ENCODE results near the gene EFNA2.
"Not testable (repeated sequence)": the region's sequence is repeated elsewhere in the genome, so short reads cannot be mapped to it uniquely, and the experiment has no call there.

EFNA2 gene

DNA sequence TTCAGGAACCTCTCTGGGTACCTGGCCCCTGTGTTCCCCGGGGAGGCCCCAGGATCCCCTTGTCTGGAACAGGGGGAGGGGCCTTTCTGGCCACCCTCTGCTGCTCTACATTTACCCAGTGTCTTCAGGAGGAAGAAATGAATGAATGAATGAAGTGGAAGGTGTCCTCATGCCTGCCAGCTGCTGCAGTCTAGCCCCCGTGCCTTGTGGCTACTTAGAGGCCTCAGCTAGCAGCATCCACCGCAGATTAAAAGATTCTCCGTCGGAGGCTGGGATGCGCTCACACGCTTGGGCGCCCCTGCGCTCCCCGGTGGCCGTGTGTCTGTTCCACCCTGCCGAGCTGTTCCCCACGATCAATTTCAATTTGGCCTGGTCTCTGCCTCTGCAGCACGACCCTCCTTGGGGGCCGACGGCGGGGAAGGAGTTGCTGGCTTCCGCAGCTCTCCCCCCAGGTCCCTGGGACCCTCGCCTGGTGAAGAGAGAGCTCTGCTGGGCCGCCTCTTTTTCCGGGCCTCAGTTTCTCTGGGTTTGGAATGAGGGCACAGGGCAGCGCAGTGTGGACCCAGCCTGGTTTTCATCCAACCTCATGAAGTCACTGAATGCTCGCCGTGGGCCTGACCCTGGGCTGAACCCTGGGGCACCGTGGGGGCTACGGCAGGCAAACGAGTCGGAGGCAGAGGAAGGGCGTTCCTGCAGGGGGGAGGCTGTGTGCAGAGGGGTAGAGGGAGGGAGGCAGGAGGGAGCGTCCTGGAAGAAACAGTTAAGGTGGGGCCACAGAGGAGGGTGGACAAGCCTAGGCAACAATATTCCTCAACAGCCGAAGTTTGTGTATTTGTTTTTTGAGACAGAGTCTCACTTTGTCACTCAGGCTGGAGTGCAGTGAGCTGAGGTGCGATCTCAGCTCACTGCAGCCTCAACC lies 28.3 kb downstream of the EFNA2 start:
- no peak for DNase-seq (ENCODE audit: low spot score)
- TF ChIP-seq, protein P1, sequence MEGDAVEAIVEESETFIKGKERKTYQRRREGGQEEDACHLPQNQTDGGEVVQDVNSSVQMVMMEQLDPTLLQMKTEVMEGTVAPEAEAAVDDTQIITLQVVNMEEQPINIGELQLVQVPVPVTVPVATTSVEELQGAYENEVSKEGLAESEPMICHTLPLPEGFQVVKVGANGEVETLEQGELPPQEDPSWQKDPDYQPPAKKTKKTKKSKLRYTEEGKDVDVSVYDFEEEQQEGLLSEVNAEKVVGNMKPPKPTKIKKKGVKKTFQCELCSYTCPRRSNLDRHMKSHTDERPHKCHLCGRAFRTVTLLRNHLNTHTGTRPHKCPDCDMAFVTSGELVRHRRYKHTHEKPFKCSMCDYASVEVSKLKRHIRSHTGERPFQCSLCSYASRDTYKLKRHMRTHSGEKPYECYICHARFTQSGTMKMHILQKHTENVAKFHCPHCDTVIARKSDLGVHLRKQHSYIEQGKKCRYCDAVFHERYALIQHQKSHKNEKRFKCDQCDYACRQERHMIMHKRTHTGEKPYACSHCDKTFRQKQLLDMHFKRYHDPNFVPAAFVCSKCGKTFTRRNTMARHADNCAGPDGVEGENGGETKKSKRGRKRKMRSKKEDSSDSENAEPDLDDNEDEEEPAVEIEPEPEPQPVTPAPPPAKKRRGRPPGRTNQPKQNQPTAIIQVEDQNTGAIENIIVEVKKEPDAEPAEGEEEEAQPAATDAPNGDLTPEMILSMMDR (IDR thresholded peaks at IDR 0.05; ENCODE audit: extremely low read depth, insufficient read depth, missing control alignments): no peak
- in situ Hi-C loops (cut with MboI; ENCODE audit: low pct_unique_long_range_greater_than_20kb, low sequenced_read_pairs, unreplicated experiment): no loop called here

DNA sequence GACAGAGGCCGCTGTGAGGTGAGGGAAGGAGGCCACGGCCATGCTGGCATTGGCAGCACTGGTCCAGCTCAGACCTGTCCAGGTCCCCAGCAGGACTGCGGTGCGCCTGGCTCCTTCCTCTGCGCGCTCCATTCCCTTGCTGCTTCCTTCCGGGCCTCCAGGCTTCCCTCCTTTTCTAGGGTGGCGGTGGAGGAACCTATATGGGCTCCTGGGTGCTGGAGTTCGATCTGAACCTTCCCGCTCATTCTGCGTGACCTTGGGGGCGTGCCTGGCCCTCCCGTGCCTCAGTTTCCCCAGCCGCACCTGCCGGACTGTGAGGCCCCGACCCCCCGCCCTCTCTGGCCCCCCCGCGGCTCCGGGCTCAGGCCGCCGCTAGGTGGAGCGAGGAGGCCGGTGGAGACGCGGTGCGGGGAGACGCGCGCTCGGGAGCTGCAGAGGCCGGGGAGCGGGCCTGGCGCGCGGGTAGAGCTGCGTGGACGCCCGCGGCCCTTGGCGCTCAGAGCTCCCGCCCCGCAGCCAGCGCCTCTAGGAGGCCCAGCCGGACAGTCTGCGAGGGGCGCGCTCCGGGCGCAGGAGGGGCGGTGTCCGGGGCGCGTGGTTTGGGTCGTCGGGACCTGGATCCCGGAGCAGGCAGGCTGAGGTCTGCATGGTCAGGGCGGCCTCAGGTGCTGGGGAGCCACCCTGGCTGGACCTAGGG lies 29.9 kb downstream of the EFNA2 start:
- TF ChIP-seq, protein P1 (IDR thresholded peaks at IDR 0.05; ENCODE audit: extremely low read depth, insufficient read depth, missing control alignments): peak; percentile 86
- DNase-seq (ENCODE audit: low spot score): peak; percentile 91
- in situ Hi-C loops (cut with MboI; ENCODE audit: low pct_unique_long_range_greater_than_20kb, low sequenced_read_pairs, unreplicated experiment): no loop called here

DNA sequence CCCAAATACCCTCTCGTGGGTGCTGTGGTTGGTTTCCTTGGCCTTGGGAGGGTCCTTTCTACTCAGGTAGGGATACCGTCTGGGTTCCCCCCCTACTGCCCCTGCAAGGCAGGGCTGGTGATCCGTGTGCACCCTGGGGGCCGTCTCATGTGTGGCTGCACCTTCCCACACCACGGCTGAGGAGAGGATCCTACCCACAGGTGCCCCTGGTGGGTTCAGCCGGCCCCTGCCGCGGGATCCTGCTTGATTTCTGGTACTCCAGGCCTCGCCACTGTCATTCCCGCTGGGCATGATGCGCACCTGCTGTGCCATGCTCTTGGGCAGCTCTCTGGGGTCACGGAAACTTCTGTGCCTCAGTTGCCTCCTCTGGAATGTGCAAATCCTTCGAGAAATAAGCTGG lies 30.8 kb downstream of the EFNA2 start:
- TF ChIP-seq, protein P1 (IDR thresholded peaks at IDR 0.05; ENCODE audit: extremely low read depth, insufficient read depth, missing control alignments): no peak
- no peak for DNase-seq (ENCODE audit: low spot score)
- in situ Hi-C loops (cut with MboI; ENCODE audit: low pct_unique_long_range_greater_than_20kb, low sequenced_read_pairs, unreplicated experiment): no loop called here

DNA sequence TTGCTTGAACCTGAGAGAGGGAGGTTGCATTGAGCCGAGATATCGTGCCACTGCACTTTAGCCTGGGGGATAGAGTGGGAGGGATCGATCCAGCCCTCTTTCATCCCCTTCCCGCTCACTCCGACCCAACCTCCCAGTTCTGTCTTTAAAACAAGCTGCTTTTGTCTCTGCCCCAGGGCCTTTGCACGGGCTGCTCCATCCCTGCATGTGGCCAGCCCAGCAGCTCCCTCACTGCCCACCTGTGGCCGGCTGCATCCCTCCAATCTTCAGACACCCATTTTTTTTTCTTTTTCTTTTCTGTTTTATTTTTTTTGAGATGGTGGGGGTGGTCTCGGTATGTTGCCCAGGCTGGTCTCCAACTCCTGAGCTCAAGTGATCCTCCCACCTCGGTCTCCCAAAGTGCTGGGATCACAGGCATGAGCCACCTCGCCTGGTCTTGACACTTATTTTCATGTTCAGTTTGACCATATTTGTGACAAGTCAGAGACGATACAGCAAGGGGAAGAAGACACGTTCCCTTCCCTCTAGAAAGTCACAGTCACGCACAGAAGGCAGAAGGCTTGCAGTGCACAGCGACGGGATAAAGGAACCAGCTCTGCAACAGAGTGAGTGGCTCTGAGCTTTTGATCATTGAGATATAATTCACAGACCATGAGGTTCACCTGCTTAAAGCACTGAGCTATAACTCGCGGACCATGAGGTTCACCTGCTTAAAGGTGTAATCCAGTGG lies 31.8 kb downstream of the EFNA2 start:
- in situ Hi-C loops (cut with MboI; ENCODE audit: low pct_unique_long_range_greater_than_20kb, low sequenced_read_pairs, unreplicated experiment): no loop called here
- TF ChIP-seq, protein P1 (IDR thresholded peaks at IDR 0.05; ENCODE audit: extremely low read depth, insufficient read depth, missing control alignments): no peak
- no peak for DNase-seq (ENCODE audit: low spot score)

DNA sequence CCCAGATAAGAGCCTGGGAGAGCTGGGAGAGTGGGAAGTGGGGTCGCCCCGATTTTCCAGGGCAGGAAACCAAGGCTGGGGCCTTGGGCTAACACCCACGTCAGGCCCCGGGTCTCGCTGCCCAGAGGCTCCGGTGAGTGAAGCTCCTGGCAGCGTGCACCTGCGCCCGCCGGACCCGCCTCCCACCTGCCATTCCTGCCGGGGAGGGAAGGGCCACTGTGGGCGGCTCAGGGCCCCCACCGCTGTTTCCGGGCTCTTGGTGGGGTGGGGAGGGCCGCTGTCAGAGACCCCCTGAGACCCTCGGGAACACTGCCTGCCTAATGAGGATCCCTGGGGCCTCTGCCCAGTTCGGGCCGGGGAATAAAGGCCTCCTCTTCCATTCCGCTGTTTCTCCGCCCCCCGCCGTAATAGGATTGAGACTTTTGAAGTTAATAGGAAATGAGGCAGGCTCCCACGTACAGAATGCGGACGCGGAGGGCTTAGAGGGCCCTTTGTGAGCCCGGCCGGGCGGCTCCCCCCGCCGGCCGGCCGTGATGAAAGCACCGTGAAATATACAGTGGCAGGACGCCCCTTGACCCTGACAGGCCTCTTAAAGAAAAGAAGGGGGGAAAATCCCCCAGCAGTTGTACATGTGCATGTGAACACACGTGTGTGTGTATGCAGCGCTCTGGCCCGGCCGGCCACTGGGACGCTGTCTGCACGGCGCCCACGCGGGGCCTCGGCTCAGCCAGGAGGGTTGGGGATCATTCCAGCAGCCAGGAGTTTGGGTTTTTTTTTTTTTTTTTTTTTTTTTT lies 33.2 kb downstream of the EFNA2 start:
- DNase-seq (ENCODE audit: low spot score): no peak
- in situ Hi-C loops (cut with MboI; ENCODE audit: low pct_unique_long_range_greater_than_20kb, low sequenced_read_pairs, unreplicated experiment): no loop called here
- TF ChIP-seq, protein P1 (IDR thresholded peaks at IDR 0.05; ENCODE audit: extremely low read depth, insufficient read depth, missing control alignments): no peak

DNA sequence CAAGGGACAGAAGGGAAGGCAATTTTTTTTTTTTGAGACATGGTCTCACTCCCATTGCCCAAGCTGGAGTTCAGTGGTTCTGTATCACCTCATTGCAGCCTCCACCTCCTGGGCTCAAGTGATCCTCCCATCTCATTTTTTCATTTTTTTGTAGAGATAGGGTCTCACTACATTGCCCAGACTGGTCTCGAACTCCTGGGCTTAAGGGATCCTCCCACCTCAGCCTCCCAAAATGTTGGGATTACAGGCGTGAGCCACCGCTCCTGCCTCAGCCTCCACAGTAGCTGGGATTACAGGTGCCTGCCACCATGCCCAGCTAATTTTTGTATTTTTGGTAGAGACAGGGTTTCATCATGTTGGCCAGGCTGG lies 34.6 kb downstream of the EFNA2 start:
- DNase-seq (ENCODE audit: low spot score); in situ Hi-C loops (cut with MboI; ENCODE audit: low pct_unique_long_range_greater_than_20kb, low sequenced_read_pairs, unreplicated experiment): not testable (repeated sequence)
